K562 (cell line): ENCODE measurements around the gene FGF21. TPM values are rescaled to one million over a fixed set of nuclear protein-coding genes. Genes with fewer than 3 reads are reported as not detected.

ENCODE experiments used
- FOXJ2 ChIP-seq: fragments of 200-800 bp; sonication (Bioruptor generic); IDR thresholded peaks from 2 replicates; pipeline ENCODE4 v1.6.1; 2016; ENCODE audit warnings: missing genetic modification characterization, missing compliant biosample characterization
- FOXK1 ChIP-seq: sonication (generic); formaldehyde crosslinking; IDR thresholded peaks from 2 replicates; pipeline ENCODE4 v1.8.0; 2022; ENCODE audit warnings: missing genetic modification reagents, mild to moderate bottlenecking, borderline replicate concordance
- KDM1A ChIP-seq, 2 experiments: fragments of 450-650 bp; IDR thresholded peaks; 2 replicates each; pipeline ENCODE4 v1.6.1; 2016; ENCODE audit warnings: mild to moderate bottlenecking in 2 of 2
- KLF6 ChIP-seq: fragments of 250-450 bp; sonication (Bioruptor Pico); IDR thresholded peaks from 2 replicates; pipeline ENCODE4 v1.4.0; 2020; ENCODE audit warnings: mild to moderate bottlenecking, moderate library complexity, borderline replicate concordance
- OTX1 ChIP-seq: fragments of 450-650 bp; formaldehyde crosslinking; IDR thresholded peaks from 2 replicates; pipeline ENCODE4 v1.4.0; 2022; ENCODE audit warnings: mild to moderate bottlenecking
- SIX5 ChIP-seq, 2 experiments: IDR thresholded peaks; 2 replicates each; pipeline ENCODE4 v1.6.1; 2011; ENCODE audit warnings: low read length in 2 of 2, borderline replicate concordance in 1 of 2, low read depth in 1 of 2, mild to moderate bottlenecking in 1 of 2, moderate library complexity in 1 of 2; ENCODE audit not compliant: insufficient read depth in 1 of 2
- STAT5A ChIP-seq: IDR thresholded peaks from 2 replicates; pipeline ENCODE4 v1.6.1; 2012; ENCODE audit warnings: low read length, inconsistent platforms, borderline replicate concordance
- TAF15 ChIP-seq: fragments of 200-400 bp; formaldehyde crosslinking; IDR thresholded peaks from 2 replicates; pipeline ENCODE4 v1.6.1; 2017; ENCODE audit warnings: mild to moderate bottlenecking, low read depth, low read length, moderate library complexity
- ZNF124 ChIP-seq: sonication (generic); formaldehyde crosslinking; IDR thresholded peaks from 2 replicates; pipeline ENCODE4 v1.8.1; 2022; ENCODE audit warnings: missing genetic modification reagents
- ZNF830 ChIP-seq: fragments of 250-450 bp; sonication (Bioruptor Pico); IDR thresholded peaks from 2 replicates; pipeline ENCODE4 v1.5.0; 2021; ENCODE audit warnings: mild to moderate bottlenecking
- polyA plus RNA-seq, 8 experiments: library from polyadenylated mRNA; depleted of rRNA in 4 of 8; stranded (reverse) in 5 of 8; unstranded in 3 of 8; fragments of >200 nt; fragmentation: Nextera tagmentation in 2 of 8; fragmentation: Illumina TruSeq in 1 of 8; extraction: Ambion mirVana in 2 of 8; extraction: Trizol in 1 of 8; gene quantifications; 2 replicates each; pipeline versions ENCODE4 v1.2.1 to v1.2.3, GENCODE V29; 2011 to 2014; ENCODE audit warnings: inconsistent platforms in 1 of 8, missing spikeins in 1 of 8
- total RNA-seq, 7 experiments: library from RNA; depleted of rRNA in 6 of 7; stranded (reverse); fragments of >200 nt in 6 of 7; fragmentation: Illumina TruSeq in 2 of 7; extraction: Trizol in 2 of 7; gene quantifications; 2 replicates each; pipeline versions ENCODE4 v1.2.1 to v1.2.3, GENCODE V29; 2011 to 2021; ENCODE audit warnings: low replicate concordance in 1 of 7
- TF ChIP-seq, protein P1 (sequence below), 2 experiments: fragments of 450-650 bp in 1 of 2; IDR thresholded peaks; 2 replicates each; pipeline ENCODE4 v1.6.1; 2011 to 2017; ENCODE audit warnings: low read depth in 2 of 2, antibody characterized with exemption in 1 of 2, borderline replicate concordance in 1 of 2, low read length in 1 of 2, mild to moderate bottlenecking in 1 of 2, mixed read lengths in 1 of 2; ENCODE audit not compliant: control insufficient read depth in 1 of 2
- TF ChIP-seq, protein P2 (sequence below): fragments of 200-800 bp; sonication (Bioruptor generic); IDR thresholded peaks from 2 replicates; pipeline ENCODE4 v1.6.1; 2016; ENCODE audit warnings: missing genetic modification characterization, missing compliant biosample characterization
- TF ChIP-seq, protein P3 (sequence below), 2 experiments: fragments of 450-650 bp; conservative IDR thresholded peaks; 2 replicates each; pipeline ENCODE4 v1.6.1; 2017; ENCODE audit warnings: mild to moderate bottlenecking in 2 of 2, moderate library complexity in 2 of 2
- TF ChIP-seq, protein P4 (sequence below): IDR thresholded peaks from 2 replicates; pipeline ENCODE4 v1.6.1; 2011; ENCODE audit warnings: borderline replicate concordance, low read depth, mild to moderate bottlenecking, moderate library complexity, low read length; ENCODE audit not compliant: insufficient read depth, poor library complexity, severe bottlenecking

Gene FGF21
- total and polyA plus RNA-seq, 9 of the 15 experiments (the other 6 are each of a cell fraction or from before 2014, with no cell fraction given): 0.04 to 0.77 (median 0.09) TPM; not detected in 6

DNA sequence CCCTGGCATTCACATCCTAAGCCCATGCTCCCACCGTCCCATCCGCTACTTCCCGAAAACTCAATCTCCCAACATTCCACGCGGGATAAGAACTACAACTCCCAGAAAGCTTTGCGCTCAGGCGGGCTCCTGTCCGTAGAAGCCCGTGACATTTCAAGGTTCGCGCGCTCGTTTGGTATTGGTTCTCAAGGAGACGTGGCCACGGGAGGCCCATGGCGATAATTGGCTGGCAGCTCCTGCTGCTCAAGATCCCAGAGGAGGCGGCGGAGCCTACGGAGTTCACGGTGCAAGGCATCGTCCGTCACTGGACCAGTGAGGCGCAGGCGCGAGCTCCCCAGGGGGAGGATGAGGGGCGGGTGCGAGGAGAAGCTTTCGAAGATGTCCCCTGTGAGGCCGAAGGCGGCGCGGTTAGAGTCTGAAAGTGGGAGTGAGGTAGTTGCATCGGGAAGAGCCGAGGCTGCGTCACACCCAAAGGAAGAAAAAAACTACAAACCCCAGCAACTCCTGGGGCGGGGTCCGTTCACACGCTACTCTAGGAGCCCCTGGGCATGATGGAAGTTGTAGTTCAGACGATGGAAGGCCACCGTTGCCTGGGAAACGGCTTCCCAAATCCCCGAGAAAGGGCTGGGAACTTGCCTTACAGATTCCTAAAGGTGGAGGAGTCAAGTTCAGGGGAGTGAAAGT, 34.6 kb upstream of the FGF21 start (continued):
- TF ChIP-seq OTX1: no peak
- TF ChIP-seq, protein P1, sequence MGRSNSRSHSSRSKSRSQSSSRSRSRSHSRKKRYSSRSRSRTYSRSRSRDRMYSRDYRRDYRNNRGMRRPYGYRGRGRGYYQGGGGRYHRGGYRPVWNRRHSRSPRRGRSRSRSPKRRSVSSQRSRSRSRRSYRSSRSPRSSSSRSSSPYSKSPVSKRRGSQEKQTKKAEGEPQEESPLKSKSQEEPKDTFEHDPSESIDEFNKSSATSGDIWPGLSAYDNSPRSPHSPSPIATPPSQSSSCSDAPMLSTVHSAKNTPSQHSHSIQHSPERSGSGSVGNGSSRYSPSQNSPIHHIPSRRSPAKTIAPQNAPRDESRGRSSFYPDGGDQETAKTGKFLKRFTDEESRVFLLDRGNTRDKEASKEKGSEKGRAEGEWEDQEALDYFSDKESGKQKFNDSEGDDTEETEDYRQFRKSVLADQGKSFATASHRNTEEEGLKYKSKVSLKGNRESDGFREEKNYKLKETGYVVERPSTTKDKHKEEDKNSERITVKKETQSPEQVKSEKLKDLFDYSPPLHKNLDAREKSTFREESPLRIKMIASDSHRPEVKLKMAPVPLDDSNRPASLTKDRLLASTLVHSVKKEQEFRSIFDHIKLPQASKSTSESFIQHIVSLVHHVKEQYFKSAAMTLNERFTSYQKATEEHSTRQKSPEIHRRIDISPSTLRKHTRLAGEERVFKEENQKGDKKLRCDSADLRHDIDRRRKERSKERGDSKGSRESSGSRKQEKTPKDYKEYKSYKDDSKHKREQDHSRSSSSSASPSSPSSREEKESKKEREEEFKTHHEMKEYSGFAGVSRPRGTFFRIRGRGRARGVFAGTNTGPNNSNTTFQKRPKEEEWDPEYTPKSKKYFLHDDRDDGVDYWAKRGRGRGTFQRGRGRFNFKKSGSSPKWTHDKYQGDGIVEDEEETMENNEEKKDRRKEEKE (IDR thresholded peaks at IDR 0.05; ENCODE audit: borderline replicate concordance in 1 of 2, control insufficient read depth in 1 of 2, low read depth in 2 of 2, low read length in 1 of 2): 0 out of 4 replicates have a peak, but pooled peaks of 1 of the 2 experiments have one; percentile 40
- TF ChIP-seq TAF15: no peak
- no peak for TF ChIP-seq STAT5A
- TF ChIP-seq, protein P2, sequence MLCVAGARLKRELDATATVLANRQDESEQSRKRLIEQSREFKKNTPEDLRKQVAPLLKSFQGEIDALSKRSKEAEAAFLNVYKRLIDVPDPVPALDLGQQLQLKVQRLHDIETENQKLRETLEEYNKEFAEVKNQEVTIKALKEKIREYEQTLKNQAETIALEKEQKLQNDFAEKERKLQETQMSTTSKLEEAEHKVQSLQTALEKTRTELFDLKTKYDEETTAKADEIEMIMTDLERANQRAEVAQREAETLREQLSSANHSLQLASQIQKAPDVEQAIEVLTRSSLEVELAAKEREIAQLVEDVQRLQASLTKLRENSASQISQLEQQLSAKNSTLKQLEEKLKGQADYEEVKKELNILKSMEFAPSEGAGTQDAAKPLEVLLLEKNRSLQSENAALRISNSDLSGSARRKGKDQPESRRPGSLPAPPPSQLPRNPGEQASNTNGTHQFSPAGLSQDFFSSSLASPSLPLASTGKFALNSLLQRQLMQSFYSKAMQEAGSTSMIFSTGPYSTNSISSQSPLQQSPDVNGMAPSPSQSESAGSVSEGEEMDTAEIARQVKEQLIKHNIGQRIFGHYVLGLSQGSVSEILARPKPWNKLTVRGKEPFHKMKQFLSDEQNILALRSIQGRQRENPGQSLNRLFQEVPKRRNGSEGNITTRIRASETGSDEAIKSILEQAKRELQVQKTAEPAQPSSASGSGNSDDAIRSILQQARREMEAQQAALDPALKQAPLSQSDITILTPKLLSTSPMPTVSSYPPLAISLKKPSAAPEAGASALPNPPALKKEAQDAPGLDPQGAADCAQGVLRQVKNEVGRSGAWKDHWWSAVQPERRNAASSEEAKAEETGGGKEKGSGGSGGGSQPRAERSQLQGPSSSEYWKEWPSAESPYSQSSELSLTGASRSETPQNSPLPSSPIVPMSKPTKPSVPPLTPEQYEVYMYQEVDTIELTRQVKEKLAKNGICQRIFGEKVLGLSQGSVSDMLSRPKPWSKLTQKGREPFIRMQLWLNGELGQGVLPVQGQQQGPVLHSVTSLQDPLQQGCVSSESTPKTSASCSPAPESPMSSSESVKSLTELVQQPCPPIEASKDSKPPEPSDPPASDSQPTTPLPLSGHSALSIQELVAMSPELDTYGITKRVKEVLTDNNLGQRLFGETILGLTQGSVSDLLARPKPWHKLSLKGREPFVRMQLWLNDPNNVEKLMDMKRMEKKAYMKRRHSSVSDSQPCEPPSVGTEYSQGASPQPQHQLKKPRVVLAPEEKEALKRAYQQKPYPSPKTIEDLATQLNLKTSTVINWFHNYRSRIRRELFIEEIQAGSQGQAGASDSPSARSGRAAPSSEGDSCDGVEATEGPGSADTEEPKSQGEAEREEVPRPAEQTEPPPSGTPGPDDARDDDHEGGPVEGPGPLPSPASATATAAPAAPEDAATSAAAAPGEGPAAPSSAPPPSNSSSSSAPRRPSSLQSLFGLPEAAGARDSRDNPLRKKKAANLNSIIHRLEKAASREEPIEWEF (CRISPR knock-in tag): no peak
- peak; percentile 97 to 99 for TF ChIP-seq SIX5 (IDR thresholded peaks at IDR 0.05; ENCODE audit: borderline replicate concordance in 1 of 2, insufficient read depth in 1 of 2, low read depth in 1 of 2, low read length in 2 of 2)
- no peak for TF ChIP-seq ZNF124
- TF ChIP-seq, protein P3, sequence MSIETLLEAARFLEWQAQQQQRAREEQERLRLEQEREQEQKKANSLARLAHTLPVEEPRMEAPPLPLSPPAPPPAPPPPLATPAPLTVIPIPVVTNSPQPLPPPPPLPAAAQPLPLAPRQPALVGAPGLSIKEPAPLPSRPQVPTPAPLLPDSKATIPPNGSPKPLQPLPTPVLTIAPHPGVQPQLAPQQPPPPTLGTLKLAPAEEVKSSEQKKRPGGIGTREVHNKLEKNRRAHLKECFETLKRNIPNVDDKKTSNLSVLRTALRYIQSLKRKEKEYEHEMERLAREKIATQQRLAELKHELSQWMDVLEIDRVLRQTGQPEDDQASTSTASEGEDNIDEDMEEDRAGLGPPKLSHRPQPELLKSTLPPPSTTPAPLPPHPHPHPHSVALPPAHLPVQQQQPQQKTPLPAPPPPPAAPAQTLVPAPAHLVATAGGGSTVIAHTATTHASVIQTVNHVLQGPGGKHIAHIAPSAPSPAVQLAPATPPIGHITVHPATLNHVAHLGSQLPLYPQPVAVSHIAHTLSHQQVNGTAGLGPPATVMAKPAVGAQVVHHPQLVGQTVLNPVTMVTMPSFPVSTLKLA (conservative IDR thresholded peaks at IDR 0.05): peak in 1 of 2 experiments; percentile 70; a peak in 2 of 4 replicates
- no peak for TF ChIP-seq ZNF830 (CRISPR knock-in tag)
- no peak for TF ChIP-seq FOXK1
- TF ChIP-seq, protein P4, sequence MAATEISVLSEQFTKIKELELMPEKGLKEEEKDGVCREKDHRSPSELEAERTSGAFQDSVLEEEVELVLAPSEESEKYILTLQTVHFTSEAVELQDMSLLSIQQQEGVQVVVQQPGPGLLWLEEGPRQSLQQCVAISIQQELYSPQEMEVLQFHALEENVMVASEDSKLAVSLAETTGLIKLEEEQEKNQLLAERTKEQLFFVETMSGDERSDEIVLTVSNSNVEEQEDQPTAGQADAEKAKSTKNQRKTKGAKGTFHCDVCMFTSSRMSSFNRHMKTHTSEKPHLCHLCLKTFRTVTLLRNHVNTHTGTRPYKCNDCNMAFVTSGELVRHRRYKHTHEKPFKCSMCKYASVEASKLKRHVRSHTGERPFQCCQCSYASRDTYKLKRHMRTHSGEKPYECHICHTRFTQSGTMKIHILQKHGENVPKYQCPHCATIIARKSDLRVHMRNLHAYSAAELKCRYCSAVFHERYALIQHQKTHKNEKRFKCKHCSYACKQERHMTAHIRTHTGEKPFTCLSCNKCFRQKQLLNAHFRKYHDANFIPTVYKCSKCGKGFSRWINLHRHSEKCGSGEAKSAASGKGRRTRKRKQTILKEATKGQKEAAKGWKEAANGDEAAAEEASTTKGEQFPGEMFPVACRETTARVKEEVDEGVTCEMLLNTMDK: no peak
- TF ChIP-seq KLF6: no peak
- TF ChIP-seq FOXJ2: peak; percentile 63; the same call in 1 of the 2 replicates
- no peak for TF ChIP-seq KDM1A (IDR thresholded peaks at IDR 0.05)
